ENCODE data around the gene TOGARAM1.

Gene TOGARAM1

GRCh38 chr14:44961554-44962333 is at the start of gene TOGARAM1, which contains the start of gene KLHL28:
TSS of gene TOGARAM1 (plus strand) at chr14:44962190. CDS start at chr14:44962422, 232 bp downstream.
TSS of gene KLHL28 (minus strand) at chr14:44961947. CDS start at chr14:44945928, 16,019 bp downstream.
- peak; percentile 98 for DNase-seq (ENCODE audit: low read depth, low spot score)

- no peak for DNase-seq (ENCODE audit: low read depth, low spot score)
Measured at GRCh38 chr14:44914849-44915248, 47.1 kb upstream of the TOGARAM1 start.

- DNase-seq (ENCODE audit: low read depth, low spot score) = no peak
Measured at GRCh38 chr14:44928793-44929192, 33.2 kb upstream of the TOGARAM1 start.

GRCh38 chr14:44935155-44935554 is 26.8 kb upstream of the TOGARAM1 start:
- DNase-seq (ENCODE audit: low read depth, low spot score) = no peak

- no peak for DNase-seq (ENCODE audit: low read depth, low spot score)
Measured at GRCh38 chr14:44937547-44937946, 24.4 kb upstream of the TOGARAM1 start.

- no peak for DNase-seq (ENCODE audit: low read depth, low spot score)
Measured at GRCh38 chr14:44940211-44940610, 21.8 kb upstream of the TOGARAM1 start.

- DNase-seq (ENCODE audit: low read depth, low spot score) = no peak
Measured at GRCh38 chr14:44940944-44941343, 21.0 kb upstream of the TOGARAM1 start.

GRCh38 chr14:44941591-44941990 is 20.4 kb upstream of the TOGARAM1 start:
- no peak for DNase-seq (ENCODE audit: low read depth, low spot score)

GRCh38 chr14:44942436-44942835 is 19.6 kb upstream of the TOGARAM1 start:
- no peak for DNase-seq (ENCODE audit: low read depth, low spot score)

GRCh38 chr14:44944107-44944506 is 17.9 kb upstream of the TOGARAM1 start:
- DNase-seq (ENCODE audit: low read depth, low spot score) = no peak

- no peak for DNase-seq (ENCODE audit: low read depth, low spot score)
Measured at GRCh38 chr14:44945264-44945663, 16.7 kb upstream of the TOGARAM1 start.

- DNase-seq (ENCODE audit: low read depth, low spot score) = no peak
Measured at GRCh38 chr14:44951051-44951450, 10.9 kb upstream of the TOGARAM1 start.

- no peak for DNase-seq (ENCODE audit: low read depth, low spot score)
Measured at GRCh38 chr14:44952391-44953110, 9.4 kb upstream of the TOGARAM1 start.

GRCh38 chr14:44954750-44955149 is 7.2 kb upstream of the TOGARAM1 start:
- no peak for DNase-seq (ENCODE audit: low read depth, low spot score)

- no peak for DNase-seq (ENCODE audit: low read depth, low spot score)
Measured at GRCh38 chr14:44955528-44955927, 6.5 kb upstream of the TOGARAM1 start.

GRCh38 chr14:44956866-44957265 is 5.1 kb upstream of the TOGARAM1 start:
- no peak for DNase-seq (ENCODE audit: low read depth, low spot score)

- no peak for DNase-seq (ENCODE audit: low read depth, low spot score)
Measured at GRCh38 chr14:44959538-44959937, 2.5 kb upstream of the TOGARAM1 start.

- no peak for DNase-seq (ENCODE audit: low read depth, low spot score)
Measured at GRCh38 chr14:44960146-44960545, 1.8 kb upstream of the TOGARAM1 start.

- no peak for DNase-seq (ENCODE audit: low read depth, low spot score)
Measured at GRCh38 chr14:44960646-44961045, 1.3 kb upstream of the TOGARAM1 start.

- DNase-seq (ENCODE audit: low read depth, low spot score) = no peak
Measured at GRCh38 chr14:44961151-44961553, 838 bp upstream of the TOGARAM1 start.

- DNase-seq (ENCODE audit: low read depth, low spot score) = no peak
Measured at GRCh38 chr14:44962334-44963043, 499 bp downstream of the TOGARAM1 start.

GRCh38 chr14:44963044-44963528 is 1.1 kb downstream of the TOGARAM1 start:
- DNase-seq (ENCODE audit: low read depth, low spot score) = no peak
